Aorta (tissue), 5 donors: Measurements from ENCODE around the gene SLC22A17. TPM values are rescaled to one million over a fixed set of nuclear protein-coding genes. Genes with fewer than 3 reads are reported as not detected.
"Not testable (repeated sequence)": the region's sequence is repeated elsewhere in the genome, so short reads cannot be mapped to it uniquely, and the experiment has no call there.

Experiments
- ATAC-seq: fragments of 200-7000 bp; cut with Tn5 transposase; one replicate; pipeline ENCODE4 v1.9.1; 2022; ENCODE audit warnings: moderate library complexity; ENCODE audit not compliant: low FRiP score
- DNase-seq, 2 donors: peaks; one replicate each; pipeline ENCODE4 v3.0.0-alpha.2; 2020
- H3K27ac ChIP-seq, 2 donors: one replicate each; pipeline ENCODE4 v1.5.1; 2013; ENCODE audit warnings: low read length in 2 of 2, mild to moderate bottlenecking in 2 of 2, moderate library complexity in 2 of 2, control low read depth in 1 of 2, inconsistent platforms in 1 of 2, low read depth in 1 of 2
- H3K27me3 ChIP-seq, 2 donors: one replicate each; pipeline ENCODE4 v1.6.1; 2013; ENCODE audit warnings: control low read depth in 1 of 2, low read length in 1 of 2, mild to moderate bottlenecking in 1 of 2, moderate library complexity in 1 of 2; ENCODE audit not compliant: insufficient read depth in 2 of 2, control insufficient read depth in 1 of 2
- H3K36me3 ChIP-seq, 2 donors: one replicate each; pipeline ENCODE4 v1.6.1; 2013; ENCODE audit warnings: control low read depth in 1 of 2, low read length in 1 of 2, mild to moderate bottlenecking in 1 of 2; ENCODE audit not compliant: insufficient read depth in 2 of 2, control insufficient read depth in 1 of 2
- H3K4me1 ChIP-seq, 2 donors: one replicate each; pipeline ENCODE4 v1.6.1; 2013; ENCODE audit warnings: low read length in 2 of 2, control low read depth in 1 of 2, mild to moderate bottlenecking in 1 of 2, moderate library complexity in 1 of 2; ENCODE audit not compliant: insufficient read depth in 2 of 2, control insufficient read depth in 1 of 2
- H3K4me3 ChIP-seq, 2 donors: one replicate each; pipeline ENCODE4 v1.5.1; 2013; ENCODE audit warnings: low read length in 2 of 2, control low read depth in 1 of 2, mild to moderate bottlenecking in 1 of 2
- H3K9me3 ChIP-seq: one replicate; pipeline ENCODE4 v1.6.1; 2013; ENCODE audit warnings: mild to moderate bottlenecking, low read length; ENCODE audit not compliant: control insufficient read depth
- WGBS, 2 donors: extraction: QIAGEN DNeasy Blood & Tissue Kit; methylation state at CpG; one replicate each; pipeline ENCODE4 v1.1.7; 2013; 5-methylcytosine and 5-hydroxymethylcytosine counted together
- intact Hi-C, 2 donors: fragments of 100-400 bp; cut with DNase I; formaldehyde crosslinking; loops; one replicate each; pipeline versions ENCODE4 v1.14.2 to v1.15.0; 2022
- polyA plus RNA-seq, 2 donors: library from polyadenylated mRNA; stranded (reverse); fragments of 200-250 nt; gene quantifications; one replicate each; pipeline ENCODE4 v1.2.3, GENCODE V29; 2013
- total RNA-seq, 2 donors: library from RNA; stranded (reverse); fragmentation: NEBNext Ultra II Directional; extraction: Animal tissue kit (Norgen Biotek cat#: 25700); gene quantifications; one replicate each; pipeline ENCODE4 v1.2.1, GENCODE V29; 2021
- donor health status: healthy with polysubstance abuse.
- donor health status: Bipolar disorder and iron deficiency.
- donor health status: DM: no; HTN: no; CAD: no.
- donor health status: DM: no; HTN: no; CAD: no.
- donor health status: DM: yes; HTN: yes; CAD: no.

Gene SLC22A17
- total and polyA plus RNA-seq, 4 donors, result 7.5 to 85.8 (median 36.8) TPM

GRCh38 chr14:23345987-23346692 lies 6.5 kb downstream of the SLC22A17 start:
- Histone ChIP-seq H3K27ac (no peak overlapping the region), H3K27me3 (no peaks in the 10 kb centered on the region), H3K4me3 (no peak overlapping the region), H3K36me3 (no peaks in the 10 kb centered on the region), H3K4me1 (no peaks in the 10 kb centered on the region), H3K9me3 (no peaks in the 10 kb centered on the region)
- DNase-seq (no peak), ATAC-seq (no peak)
- 78 to 80% methylated on average over 12 to 13 of the region's 13 CpGs for WGBS, 2 donors
- intact Hi-C loops, result no loop called here

- ATAC-seq (no peak), DNase-seq (no peak)
- H3K27me3 ChIP-seq, result no peaks in the 10 kb centered on the region
- 50 to 55% methylated on average over 3 of the region's 3 CpGs for WGBS, 2 donors
- H3K36me3 ChIP-seq, result no peaks in the 10 kb centered on the region
- no peaks in the 10 kb centered on the region for H3K4me1 ChIP-seq
- H3K4me3 ChIP-seq, result no peak overlapping the region
- intact Hi-C loops, result no loop called here
- no peak overlapping the region for H3K27ac ChIP-seq
- H3K9me3 ChIP-seq, result no peaks in the 10 kb centered on the region
Measured at GRCh38 chr14:23344481-23344880, 8.2 kb downstream of the SLC22A17 start.

- H3K4me1 ChIP-seq, result no peaks in the 10 kb centered on the region
- no peak overlapping the region for H3K27ac ChIP-seq
- H3K27me3 ChIP-seq, result no peaks in the 10 kb centered on the region
- DNase-seq (no peak), ATAC-seq (no peak)
- no peaks in the 10 kb centered on the region for H3K36me3 ChIP-seq
- H3K4me3 ChIP-seq, result no peak overlapping the region
- 88 to 91% methylated on average over 1 of the region's 1 CpG for WGBS, 2 donors
- intact Hi-C loops, result no loop called here
- H3K9me3 ChIP-seq, result no peaks in the 10 kb centered on the region
Measured at GRCh38 chr14:23339506-23340268, 13.0 kb downstream of the SLC22A17 start.

GRCh38 chr14:23335623-23336022 lies 17.1 kb downstream of the SLC22A17 start:
- Histone ChIP-seq H3K27me3 (no peaks in the 10 kb centered on the region), H3K4me3 (no peak overlapping the region), H3K4me1 (no peaks in the 10 kb centered on the region), H3K36me3 (no peaks in the 10 kb centered on the region), H3K27ac (no peak overlapping the region), H3K9me3 (no peaks in the 10 kb centered on the region)
- WGBS, 2 donors, result 87 to 89% methylated on average over 5 of the region's 5 CpGs
- ATAC-seq, result no peak
- no peak for DNase-seq
- intact Hi-C loops, result no loop called here

- Histone ChIP-seq H3K9me3 (no peaks in the 10 kb centered on the region), H3K27me3 (no peaks in the 10 kb centered on the region), H3K4me3 (no peak overlapping the region), H3K36me3 (peaks cover under 1 to 7% of the 10 kb centered on the region in 2 donors), H3K27ac (no peak overlapping the region), H3K4me1 (no peaks in the 10 kb centered on the region)
- WGBS, 2 donors, result 25 to 28% methylated on average over 4 of the region's 4 CpGs
- DNase-seq, result no peak
- intact Hi-C loops, result loop anchor here (1.0 to 10.0 kb wide), 5 partner anchors 52 to 237 kb away; partner anchors contain the start of genes AP1G2 (in 1 of the 2), THTPA (in 1 of the 2) and ZFHX2 (in 1 of the 2)
- ATAC-seq, result peak; percentile 87
Measured at GRCh38 chr14:23327947-23328744, 24.5 kb downstream of the SLC22A17 start.

- ATAC-seq, result no peak
Measured at GRCh38 chr14:23326491-23327332, 26.0 kb downstream of the SLC22A17 start.

GRCh38 chr14:23325746-23326145 lies 26.9 kb downstream of the SLC22A17 start:
- ATAC-seq, H3K27ac ChIP-seq, H3K4me1 ChIP-seq, H3K36me3 ChIP-seq, H3K9me3 ChIP-seq, H3K4me3 ChIP-seq, H3K27me3 ChIP-seq, DNase-seq: not testable (repeated sequence)
- WGBS, 2 donors, result 93 to 95% methylated on average over 5 of the region's 5 CpGs
- intact Hi-C loops, result loop anchor here (2.0 to 10.0 kb wide), 4 partner anchors 57 to 239 kb away; partner anchors contain the start of genes AP1G2 (in 1 of the 2), THTPA (in 1 of the 2) and ZFHX2 (in 1 of the 2)

More at GRCh38 chr14:23326491-23327332, 26.0 kb downstream of the SLC22A17 start:
- Histone ChIP-seq H3K9me3 (no peaks in the 10 kb centered on the region), H3K36me3 (peaks cover 2 to 7% of the 10 kb centered on the region in 2 donors), H3K27me3 (no peaks in the 10 kb centered on the region), H3K4me1 (no peaks in the 10 kb centered on the region), H3K27ac (no peak overlapping the region), H3K4me3 (no peak overlapping the region)
- DNase-seq, result no peak
- intact Hi-C loops, result loop anchor here (2.0 to 10.0 kb wide), 4 partner anchors 56 to 238 kb away; partner anchors contain the start of genes AP1G2 (in 1 of the 2), THTPA (in 1 of the 2) and ZFHX2 (in 1 of the 2)
- 68 to 72% methylated on average over 13 of the region's 13 CpGs for WGBS, 2 donors
